AG08396 (cell line): ENCODE data around the gene NSMF.

Experiments used
- DNase-seq: peaks from one replicate; pipeline ENCODE4 v3.0.0; 2012; ENCODE audit warnings: low spot score, mixed read lengths

The NSMF gene

GRCh38 chr9:137432687-137433348, 26.3 kb downstream of the NSMF start:
- DNase-seq = no peak

DNA sequence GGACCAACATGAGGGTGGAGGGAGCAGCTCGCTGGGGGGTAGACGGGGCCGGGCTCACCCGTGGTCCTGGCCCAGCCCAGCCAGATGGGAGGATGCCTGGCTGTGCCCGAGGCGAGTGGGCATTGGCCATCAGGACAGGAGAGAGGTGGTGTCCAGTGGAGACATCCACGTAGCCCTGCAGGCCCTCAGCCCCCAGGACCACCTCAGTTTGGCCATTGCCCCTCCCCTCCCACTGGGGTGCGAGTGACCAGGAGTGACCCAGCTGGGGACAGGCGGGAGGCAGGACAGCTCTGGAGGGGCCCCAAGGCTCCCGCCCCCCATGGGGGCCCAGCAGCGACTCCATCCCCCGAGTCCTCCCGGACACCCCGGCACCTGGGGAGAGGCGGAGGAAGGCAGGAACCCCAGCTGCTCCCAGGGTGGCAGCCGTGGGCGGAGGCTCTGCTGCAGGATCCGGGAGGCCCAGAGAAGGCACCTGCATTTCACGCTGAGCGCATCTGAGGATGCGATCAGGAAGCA, 27.7 kb downstream of the NSMF start:
- DNase-seq = no peak

GRCh38 chr9:137430723-137431415, 28.3 kb downstream of the NSMF start:
- DNase-seq = no peak

GRCh38 chr9:137429974-137430722, 29.0 kb downstream of the NSMF start:
- no peak for DNase-seq

GRCh38 chr9:137429546-137429890, 29.6 kb downstream of the NSMF start:
- DNase-seq = no peak

DNA sequence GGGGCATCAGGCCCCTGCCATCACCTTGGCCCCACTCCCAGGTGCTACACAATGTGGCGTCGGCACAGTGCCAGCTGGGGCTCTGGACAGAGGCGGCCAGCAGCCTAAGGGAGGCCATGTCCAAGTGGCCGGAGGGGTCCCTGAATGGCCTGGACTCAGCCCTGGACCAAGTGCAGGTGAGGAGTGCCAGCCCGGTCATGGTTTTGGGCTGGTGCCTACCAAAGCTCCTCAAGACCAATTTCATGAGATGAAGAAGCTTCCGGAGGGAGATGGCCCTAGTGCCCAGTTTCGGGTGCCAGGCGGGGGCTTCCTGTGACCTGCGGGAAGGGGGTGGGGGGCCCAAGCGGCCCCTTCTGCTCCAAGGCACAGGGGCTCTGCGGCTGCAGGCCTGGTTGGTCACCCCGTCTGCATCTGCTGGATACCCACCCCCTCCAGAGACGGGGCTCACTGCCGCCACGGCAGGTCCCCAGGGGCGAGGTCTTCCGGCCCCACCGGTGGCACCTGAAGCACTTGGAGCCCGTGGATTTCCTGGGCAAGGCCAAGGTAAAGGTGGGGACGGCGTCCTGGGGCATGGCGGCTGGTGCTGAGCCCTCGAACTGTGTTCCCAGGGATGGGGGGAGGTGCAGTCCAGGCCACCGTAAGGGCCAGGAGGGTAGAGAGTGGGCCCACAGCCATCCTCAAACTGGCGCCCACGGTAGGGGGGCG, 30.1 kb downstream of the NSMF start:
- no peak for DNase-seq

GRCh38 chr9:137428311-137428630, 30.9 kb downstream of the NSMF start:
- no peak for DNase-seq

DNA sequence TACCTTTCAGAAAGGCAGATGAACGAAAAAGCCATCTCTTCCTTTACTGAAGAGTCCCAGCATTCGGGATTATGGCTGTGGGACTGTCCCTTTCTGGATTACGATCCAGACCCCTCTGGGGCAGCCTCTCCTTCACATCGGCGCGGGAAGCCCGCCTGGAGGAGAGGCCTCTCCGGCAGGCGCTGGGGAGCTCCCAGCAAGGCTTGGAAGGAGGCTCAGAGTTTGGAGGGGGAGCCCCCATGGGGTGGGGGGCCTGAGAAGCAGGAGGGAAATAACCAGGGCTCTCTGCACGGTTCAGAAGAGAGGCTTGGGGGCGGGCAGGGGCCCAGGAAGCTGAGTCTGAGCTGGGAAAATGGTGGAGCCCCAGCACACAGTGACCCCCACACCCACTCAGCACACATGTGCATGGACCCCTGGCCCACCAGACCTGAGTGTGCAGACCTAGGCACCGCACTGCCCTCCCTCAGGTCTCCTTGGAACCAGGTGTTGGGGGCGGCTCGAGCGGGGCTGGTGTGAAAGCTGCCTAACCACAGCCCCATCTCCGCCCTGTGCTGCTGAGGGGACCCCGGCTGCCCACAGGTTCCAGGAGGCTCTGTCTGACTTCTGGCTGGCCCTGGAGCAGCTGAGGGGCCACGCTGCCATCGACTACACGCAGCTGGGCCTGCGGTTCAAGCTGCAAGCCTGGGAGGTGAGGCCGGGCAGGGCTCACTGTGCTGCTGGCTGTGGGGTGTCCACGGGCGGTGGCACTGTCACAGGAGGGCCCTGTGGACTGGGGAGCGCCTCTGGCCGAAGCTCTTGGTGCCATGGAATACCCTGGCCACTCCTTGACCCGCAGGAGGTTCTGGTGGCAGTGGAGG, 31.5 kb downstream of the NSMF start:
- DNase-seq = no peak

DNA sequence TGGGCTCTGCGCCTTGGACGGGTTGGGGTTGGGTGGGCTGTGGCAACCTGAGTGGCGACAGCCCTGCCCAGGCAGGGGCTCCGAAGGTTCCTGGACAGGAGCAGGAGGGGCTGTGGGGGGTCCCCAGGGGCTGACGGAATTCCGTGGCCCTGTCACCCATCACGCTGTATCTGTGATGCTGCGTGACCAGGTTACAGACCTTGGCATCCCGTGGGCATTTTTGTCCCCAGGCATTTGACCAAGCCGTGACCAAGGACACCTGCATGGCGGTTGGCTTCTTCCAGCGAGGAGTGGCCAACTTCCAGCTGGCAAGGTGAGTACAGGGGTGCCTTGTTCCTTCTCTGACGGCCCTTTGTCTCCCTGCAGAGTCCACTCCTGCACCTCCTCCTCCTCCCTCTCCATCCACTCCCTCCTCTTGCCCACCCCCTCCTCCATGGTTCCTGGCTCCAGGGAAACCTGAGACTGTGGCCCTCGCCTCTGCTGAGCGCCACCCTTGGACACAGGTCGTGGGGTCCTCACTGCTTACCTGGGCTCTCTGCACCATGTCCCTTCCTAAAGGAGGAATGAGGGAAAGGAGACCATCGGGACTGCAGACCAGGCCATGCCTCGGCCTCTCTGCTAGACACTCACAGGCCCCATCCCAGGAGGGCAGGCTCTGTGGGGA, 33.0 kb downstream of the NSMF start:
- DNase-seq = no peak

GRCh38 chr9:137423514-137424291, 35.4 kb downstream of the NSMF start:
- no peak for DNase-seq

GRCh38 chr9:137422604-137423513, 36.3 kb downstream of the NSMF start, which contains the start of the genes EXD3 and NOXA1:
Gene EXD3 (minus strand): TSS chr9:137423162. CDS start chr9:137395357, 27,805 bp downstream.
Gene NOXA1 (plus strand): TSS chr9:137423393. CDS start chr9:137423530, 137 bp downstream.
- peak; percentile 99 for DNase-seq

DNA sequence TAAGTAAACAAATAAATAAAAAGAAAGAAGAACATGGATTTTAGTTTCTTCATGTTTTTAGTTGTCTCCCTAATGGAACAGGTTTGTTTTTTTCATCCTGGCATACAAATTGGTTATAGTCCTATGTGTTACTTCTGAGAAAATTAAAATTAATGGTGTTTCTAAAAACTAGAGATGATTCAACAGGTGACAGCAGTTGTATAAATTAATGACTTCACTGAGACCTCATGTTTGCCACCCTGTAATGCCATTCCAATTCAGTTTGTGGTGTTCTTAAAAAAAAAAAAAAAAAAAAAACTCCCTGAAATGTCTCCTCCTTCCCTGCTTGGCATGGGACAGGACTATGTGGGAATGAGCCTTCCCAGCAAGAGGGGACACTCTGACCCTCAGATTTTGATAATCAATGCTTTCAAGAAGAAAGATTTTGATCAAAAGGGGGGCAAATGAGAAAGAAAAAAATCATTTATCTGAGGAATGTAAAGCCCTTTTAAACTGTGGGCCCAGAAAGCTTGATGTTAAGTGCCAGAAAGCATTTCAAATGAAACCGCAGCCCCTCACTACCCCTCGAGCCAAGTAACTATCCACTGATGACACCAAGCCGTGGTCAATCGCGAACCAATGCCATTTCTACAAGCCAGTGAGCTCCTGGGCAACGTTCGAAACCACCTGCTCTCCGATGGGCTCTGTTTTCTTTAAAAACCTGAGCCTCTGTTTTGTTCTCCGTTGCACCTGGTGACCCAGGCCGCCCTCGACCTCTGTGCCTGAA, 37.1 kb downstream of the NSMF start:
- DNase-seq = no peak

DNA sequence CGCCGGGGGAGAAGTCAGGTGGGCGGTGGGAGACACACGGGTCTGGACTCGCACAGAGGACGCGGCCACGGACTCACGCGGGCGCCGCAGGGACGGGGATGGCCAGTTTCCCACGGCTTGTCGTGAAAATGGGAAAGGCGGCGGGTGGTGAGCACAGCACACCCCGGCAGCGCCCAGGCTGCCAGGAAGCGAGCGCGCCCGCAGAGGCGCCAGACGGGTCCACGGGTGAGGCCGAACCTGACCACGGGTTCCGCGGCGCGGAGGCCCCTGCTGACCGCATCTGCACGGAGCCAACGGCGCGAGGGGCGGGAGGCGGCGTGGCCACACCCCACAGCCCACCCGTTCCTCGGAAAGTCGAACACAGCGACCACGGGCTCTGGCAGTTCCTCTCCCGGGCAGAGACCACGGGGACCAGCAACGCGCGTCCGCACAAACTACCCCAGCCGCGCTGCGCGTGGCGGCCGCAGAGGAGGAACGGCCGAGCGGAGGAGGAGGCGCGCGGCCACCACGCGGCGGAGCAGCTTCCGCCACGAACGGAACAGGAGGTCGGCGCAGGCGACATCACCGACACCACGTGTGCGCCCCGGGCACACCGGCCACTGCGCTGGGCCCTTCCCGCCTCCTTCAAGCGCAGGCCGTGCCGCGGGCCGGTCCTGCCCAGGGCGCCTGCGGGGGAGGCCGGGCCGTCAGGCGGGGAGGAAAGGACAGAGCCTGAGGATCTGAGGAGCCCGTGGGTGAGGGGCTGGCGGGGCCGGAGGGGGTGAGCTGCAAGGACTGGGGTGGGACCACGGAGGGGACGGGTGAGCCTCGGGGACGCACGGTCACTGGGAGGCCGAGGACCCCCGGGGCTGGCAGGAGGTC, 41.7 kb downstream of the NSMF start:
- DNase-seq = no peak

DNA sequence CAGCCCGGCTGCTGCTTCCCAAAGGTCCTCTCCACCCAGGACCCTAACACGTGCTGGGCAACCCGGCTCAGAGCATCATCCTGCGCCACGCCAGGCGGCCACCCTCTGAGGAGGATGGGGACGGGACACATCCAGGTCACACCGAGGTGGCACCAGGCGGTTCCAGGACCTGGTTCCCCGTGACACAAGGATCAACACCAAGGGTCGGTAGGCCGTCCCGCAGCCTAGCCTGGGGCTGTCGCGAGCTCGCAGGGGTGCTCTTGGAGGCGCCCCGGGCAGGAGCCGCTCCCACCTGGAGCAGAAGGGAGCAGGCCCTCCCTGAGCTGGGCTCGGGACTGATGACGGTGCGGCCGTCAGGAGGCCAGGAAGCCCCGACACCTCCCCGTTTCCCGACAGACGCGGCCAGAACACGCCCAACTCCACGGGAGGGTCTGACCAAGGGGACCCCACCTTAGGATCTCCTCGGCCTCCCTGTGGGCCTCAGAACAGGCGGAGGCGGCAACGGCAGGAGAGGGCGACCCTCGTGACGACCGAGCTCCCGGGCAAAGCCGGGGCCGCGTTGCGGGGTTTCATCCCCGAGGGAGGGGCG, 42.5 kb downstream of the NSMF start:
- DNase-seq = no peak

GRCh38 chr9:137416006-137416562, 43.0 kb downstream of the NSMF start:
- no peak for DNase-seq

DNA sequence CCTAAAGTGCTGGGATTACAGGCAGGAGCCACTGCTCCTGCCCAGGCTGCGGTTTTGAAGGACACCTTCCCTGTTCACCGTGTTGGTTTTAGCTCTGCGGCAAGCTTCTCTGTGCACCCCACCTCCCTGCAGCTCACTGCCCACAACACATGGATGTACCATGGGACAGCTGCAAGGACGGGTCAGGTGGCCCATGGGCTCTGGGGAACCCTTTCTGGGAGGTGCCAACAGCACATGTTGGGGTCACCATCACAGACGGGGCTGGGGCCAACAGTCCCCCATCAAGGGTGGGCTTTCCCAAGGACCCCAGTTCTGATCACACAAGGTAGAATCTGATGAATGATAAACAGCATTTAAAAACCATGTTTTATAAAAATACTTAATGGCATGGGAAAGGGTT, 43.7 kb downstream of the NSMF start:
- DNase-seq = no peak
